Measurements from ENCODE around the gene AP3S2.

Gene AP3S2

DNA sequence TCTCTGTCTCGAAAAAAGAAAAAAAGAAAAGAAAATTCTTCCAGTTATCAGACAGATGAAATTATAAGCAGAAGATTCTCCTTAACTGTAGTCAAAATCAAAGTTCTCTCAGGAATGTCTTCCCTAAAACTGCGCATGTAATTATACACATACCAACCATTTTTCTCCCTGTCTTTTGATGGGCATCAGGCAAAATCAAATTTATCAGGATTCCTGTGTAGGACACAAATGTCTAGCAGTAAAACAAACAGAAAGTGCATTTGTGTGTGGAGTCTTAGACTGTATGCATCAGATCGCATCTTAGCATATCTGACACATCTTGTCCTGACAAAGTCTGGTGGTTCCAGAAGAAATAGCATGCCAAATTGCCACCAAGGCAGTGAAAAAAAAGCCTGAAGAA is 22.9 kb upstream of the AP3S2 start:
- no peak overlapping the region for H3K4me3 ChIP-seq (ENCODE audit: low read depth in 1 of 2, low read length in 2 of 2)
- no peak for TF ChIP-seq EZH2 (IDR thresholded peaks at IDR 0.05; ENCODE audit: borderline replicate concordance, low read depth, low read length, severe bottlenecking)
- TF ChIP-seq, protein P1, sequence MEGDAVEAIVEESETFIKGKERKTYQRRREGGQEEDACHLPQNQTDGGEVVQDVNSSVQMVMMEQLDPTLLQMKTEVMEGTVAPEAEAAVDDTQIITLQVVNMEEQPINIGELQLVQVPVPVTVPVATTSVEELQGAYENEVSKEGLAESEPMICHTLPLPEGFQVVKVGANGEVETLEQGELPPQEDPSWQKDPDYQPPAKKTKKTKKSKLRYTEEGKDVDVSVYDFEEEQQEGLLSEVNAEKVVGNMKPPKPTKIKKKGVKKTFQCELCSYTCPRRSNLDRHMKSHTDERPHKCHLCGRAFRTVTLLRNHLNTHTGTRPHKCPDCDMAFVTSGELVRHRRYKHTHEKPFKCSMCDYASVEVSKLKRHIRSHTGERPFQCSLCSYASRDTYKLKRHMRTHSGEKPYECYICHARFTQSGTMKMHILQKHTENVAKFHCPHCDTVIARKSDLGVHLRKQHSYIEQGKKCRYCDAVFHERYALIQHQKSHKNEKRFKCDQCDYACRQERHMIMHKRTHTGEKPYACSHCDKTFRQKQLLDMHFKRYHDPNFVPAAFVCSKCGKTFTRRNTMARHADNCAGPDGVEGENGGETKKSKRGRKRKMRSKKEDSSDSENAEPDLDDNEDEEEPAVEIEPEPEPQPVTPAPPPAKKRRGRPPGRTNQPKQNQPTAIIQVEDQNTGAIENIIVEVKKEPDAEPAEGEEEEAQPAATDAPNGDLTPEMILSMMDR (IDR thresholded peaks at IDR 0.05; ENCODE audit: borderline replicate concordance, extremely low read depth, low read length, poor library complexity, severe bottlenecking): no peak
- H3K9me3 ChIP-seq (ENCODE audit: insufficient read depth, low read length, severe bottlenecking): no peaks in the 10 kb centered on the region
- no peaks in the 10 kb centered on the region for H4K20me1 ChIP-seq (ENCODE audit: insufficient read depth, low read length)
- H3K79me2 ChIP-seq (ENCODE audit: insufficient read depth, low read length): no peaks in the 10 kb centered on the region
- H3K9ac ChIP-seq (ENCODE audit: low read depth, low read length): no peak overlapping the region
- H3K27ac ChIP-seq (ENCODE audit: low read length): no peak overlapping the region
- no peaks in the 10 kb centered on the region for H3K27me3 ChIP-seq (ENCODE audit: insufficient read depth, low read length, poor library complexity)
- no peaks in the 10 kb centered on the region for H3K36me3 ChIP-seq (ENCODE audit: insufficient read depth, low read length)
- H3K4me2 ChIP-seq (ENCODE audit: insufficient read depth, low read length): no peak overlapping the region
- no peaks in the 10 kb centered on the region for H3K4me1 ChIP-seq (ENCODE audit: insufficient read depth, low read length)
- H2AFZ ChIP-seq (ENCODE audit: low read depth, low read length): no peak overlapping the region
- DNase-seq (no peak), ATAC-seq (ENCODE audit: insufficient read depth, low read depth) (no peak)

DNA sequence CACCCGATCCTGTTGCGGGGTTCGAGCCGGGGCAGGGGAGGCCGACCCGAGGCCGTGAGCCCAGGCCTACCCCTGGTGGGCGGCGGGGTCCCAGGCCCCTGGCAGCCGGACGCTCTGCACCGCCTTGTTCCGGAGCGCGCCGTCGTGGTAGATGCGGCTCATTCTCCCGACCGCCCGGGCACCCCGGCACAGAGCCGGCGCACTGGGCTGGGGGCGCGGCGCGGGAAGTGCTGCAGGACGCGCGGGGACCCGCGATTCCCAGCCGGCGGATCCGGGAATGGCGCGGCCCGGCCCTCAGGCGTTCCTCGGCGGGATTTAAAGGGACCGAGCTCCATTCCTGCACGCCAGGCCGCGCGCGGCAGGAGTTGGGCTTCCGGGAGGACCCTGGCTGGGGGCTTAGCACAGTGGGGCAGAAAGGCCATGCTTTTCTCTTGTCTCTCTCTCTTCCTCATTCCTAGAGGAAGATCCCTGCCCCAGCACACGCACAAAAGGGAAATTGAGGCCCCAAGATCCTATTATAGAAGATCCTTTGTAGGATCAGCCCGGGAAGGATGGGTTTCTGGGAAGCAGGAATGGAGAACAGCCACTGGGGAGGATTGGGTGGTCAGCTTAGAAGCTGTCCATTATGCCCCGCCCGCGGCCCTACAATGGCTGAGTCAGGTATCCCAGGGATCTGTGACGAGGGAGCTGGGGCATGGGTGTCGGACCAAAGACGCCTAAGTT is 19.0 kb upstream of the AP3S2 start, which contains the start of gene ARPIN:
TSS of gene ARPIN (minus strand) at position 279 of the 723 bp plus-strand sequence. CDS start at position 162, 117 bp downstream.
- Histone ChIP-seq H3K4me2 (ENCODE audit: insufficient read depth, low read length) (no peak within 1 kb of the TSS), H3K9ac (ENCODE audit: low read depth, low read length) (no peak within 1 kb of the TSS), H3K27ac (ENCODE audit: low read length) (no peak within 1 kb of the TSS), H3K4me3 (ENCODE audit: low read depth in 1 of 2, low read length in 2 of 2) (no peak within 1 kb of the TSS), H3K4me1 (ENCODE audit: insufficient read depth, low read length) (no peaks in the 10 kb centered on the region), H3K79me2 (ENCODE audit: insufficient read depth, low read length) (no peaks in the 10 kb centered on the region), H4K20me1 (ENCODE audit: insufficient read depth, low read length) (no peaks in the 10 kb centered on the region), H3K27me3 (ENCODE audit: insufficient read depth, low read length, poor library complexity) (no peaks in the 10 kb centered on the region), H3K9me3 (ENCODE audit: insufficient read depth, low read length, severe bottlenecking) (no peaks in the 10 kb centered on the region), H2AFZ (ENCODE audit: low read depth, low read length) (no peak within 1 kb of the TSS), H3K36me3 (ENCODE audit: insufficient read depth, low read length) (no peaks in the 10 kb centered on the region)
- DNase-seq (no peak), ATAC-seq (ENCODE audit: insufficient read depth, low read depth) (no peak)
- TF ChIP-seq, protein P1 (IDR thresholded peaks at IDR 0.05; ENCODE audit: borderline replicate concordance, extremely low read depth, low read length, poor library complexity, severe bottlenecking): no peak
- no peak for TF ChIP-seq EZH2 (IDR thresholded peaks at IDR 0.05; ENCODE audit: borderline replicate concordance, low read depth, low read length, severe bottlenecking)

DNA sequence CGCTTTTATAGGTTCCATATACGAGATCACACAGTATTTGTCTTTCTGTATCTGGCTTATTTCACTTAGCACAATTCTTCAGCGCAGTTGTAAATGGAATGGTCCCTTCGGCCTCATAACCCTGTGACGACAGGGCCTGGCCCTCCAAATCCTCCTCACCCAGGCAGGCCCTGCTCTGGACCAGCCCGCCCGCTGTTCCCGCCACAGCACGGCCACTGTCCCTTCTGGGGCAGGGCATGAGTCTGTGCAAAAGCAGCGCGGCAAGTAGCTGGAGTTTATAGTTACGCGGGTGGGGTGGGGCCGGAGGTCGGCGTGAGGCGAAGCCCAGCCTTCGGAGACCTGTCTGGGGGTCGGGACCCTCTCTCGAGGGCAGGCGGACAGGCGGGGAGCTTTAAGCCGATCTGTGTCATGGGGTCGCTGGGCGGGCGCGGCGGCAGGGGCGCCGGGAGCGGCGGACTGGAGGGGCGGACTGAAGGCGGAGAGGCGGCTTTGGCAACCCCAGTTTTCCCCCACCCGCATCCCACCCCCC is 18.4 kb upstream of the AP3S2 start:
- Histone ChIP-seq H3K27ac (ENCODE audit: low read length) (no peak overlapping the region), H3K4me1 (ENCODE audit: insufficient read depth, low read length) (no peaks in the 10 kb centered on the region), H4K20me1 (ENCODE audit: insufficient read depth, low read length) (no peaks in the 10 kb centered on the region), H3K36me3 (ENCODE audit: insufficient read depth, low read length) (no peaks in the 10 kb centered on the region), H3K9ac (ENCODE audit: low read depth, low read length) (no peak overlapping the region), H3K27me3 (ENCODE audit: insufficient read depth, low read length, poor library complexity) (no peaks in the 10 kb centered on the region), H3K4me2 (ENCODE audit: insufficient read depth, low read length) (no peak overlapping the region), H2AFZ (ENCODE audit: low read depth, low read length) (no peak overlapping the region), H3K4me3 (ENCODE audit: low read depth in 1 of 2, low read length in 2 of 2) (no peak overlapping the region), H3K79me2 (ENCODE audit: insufficient read depth, low read length) (no peaks in the 10 kb centered on the region), H3K9me3 (ENCODE audit: insufficient read depth, low read length, severe bottlenecking) (no peaks in the 10 kb centered on the region)
- TF ChIP-seq EZH2 (IDR thresholded peaks at IDR 0.05; ENCODE audit: borderline replicate concordance, low read depth, low read length, severe bottlenecking): no peak
- TF ChIP-seq, protein P1 (IDR thresholded peaks at IDR 0.05; ENCODE audit: borderline replicate concordance, extremely low read depth, low read length, poor library complexity, severe bottlenecking): no peak
- DNase-seq (no peak), ATAC-seq (ENCODE audit: insufficient read depth, low read depth) (no peak)
